Cortex of kidney (tissue), 1 donor: ENCODE results near the gene PLN.

Experiments used
- DNase-seq: peaks from one replicate; lab custom pipeline; 2025; lab: John Stamatoyannopoulos, UW

The PLN gene

DNA sequence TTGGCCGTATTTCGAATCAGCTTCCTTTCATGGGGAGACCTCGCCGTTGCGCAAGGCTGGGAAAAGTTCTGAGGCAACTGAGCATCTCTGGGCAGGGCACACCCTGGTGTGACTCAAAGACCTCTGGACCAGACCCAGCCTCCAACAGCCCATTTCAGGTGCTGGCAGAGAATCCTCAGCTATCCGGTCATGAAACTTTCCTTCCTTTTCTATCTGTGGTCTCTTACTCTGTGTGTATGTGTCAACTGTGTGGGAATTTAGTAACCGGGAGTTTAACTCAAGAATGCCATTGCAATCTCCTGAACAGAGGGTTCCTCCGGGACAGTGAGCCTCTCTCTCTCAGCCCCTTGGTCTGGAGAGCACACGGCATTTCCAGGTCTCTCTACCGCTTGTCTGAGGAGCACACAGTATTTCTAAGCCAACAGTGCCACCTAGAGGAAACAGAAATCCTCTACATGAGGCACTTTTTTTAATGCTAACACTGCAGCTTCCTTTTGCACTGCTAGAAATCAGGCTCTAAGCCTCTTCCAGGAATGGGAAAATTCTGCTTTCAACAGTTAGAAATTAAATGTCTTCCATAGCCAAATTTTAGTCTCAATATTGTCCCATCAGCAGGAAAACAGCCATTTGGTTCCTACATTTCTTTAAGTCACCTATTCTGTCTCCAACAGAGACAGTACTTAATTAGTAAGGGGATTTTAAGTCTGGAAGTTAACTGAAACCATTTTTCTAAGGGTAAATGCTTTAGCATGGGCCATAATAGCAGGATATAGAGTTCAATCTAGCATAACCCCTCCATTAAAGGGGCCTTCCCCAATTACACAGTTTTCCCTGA, 32.7 kb downstream of the PLN start:
- DNase-seq, result no peak

DNA sequence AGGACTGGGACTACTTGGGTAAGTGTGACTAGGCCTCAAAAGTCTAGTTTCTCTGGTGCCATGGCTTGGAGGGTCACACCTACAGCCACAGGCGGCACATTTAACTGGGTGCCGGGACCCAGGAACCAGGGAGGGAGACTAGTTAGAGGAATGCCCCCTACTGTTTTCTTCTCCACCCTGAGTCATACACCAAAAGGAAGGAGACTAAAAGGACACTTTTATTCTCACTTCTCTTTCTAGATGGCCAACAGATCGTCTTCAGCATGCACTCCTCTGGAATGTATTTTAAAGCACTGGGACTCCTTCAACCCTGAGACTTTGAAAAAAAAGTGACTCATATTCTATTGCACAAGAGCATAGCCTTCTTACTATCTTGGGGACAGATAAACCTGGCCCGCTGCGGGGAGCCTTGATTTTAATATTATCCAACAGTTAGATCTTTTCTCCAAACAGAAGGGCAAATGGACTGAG, 33.4 kb downstream of the PLN start:
- DNase-seq, result no peak

DNA sequence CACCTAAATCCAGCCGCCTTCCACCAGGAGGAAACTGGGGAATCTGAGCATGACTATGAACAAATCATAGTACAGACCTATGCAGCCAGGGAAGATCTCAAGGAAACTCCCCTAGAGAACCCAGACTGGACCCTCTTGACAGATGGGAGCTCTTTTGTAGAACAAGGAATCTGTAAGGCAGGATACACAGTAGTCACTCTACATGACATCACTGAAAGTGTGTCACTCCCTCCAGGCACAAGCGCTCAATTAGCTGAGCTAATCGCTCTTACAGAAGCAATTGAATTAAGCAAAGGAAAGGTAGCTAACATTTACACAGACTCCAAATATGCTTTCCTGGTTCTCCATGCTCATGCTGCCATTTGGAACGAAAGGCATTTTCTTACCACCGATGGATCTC, 36.8 kb downstream of the PLN start:
- no peak for DNase-seq

DNA sequence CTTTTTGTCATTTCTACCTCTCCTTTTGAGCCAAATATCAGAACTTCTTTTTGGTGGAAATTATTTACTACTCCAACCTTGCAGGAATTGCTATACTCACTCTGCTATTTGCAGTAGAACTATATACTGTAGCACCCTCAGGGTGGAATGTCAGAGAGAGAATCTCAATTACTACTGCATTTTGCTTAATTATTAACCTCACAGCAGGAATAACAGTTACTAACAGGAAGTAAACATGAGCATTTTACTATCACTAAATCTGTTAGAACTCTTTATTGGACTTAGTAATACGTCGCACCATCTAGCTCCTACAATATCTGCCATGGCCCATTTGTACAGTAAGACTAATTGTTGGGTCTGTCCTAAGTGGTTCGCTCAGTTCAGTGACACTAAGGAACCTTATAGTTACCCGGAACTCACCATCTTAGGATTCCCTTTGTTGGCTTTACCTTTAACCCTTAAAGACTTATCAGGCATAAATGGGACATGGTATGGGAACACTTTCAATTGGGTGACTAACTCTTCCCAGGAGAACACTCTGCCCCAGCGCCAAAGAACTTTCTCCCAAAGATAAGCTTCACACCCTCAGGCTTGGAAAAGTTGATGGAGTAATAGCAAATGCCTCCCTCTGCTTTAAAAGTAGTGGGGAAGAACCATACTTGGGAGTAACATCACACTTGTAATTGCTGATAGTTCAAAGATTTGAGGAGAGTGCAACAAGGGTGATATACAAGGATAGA, 38.8 kb downstream of the PLN start:
- DNase-seq, result no peak

DNA sequence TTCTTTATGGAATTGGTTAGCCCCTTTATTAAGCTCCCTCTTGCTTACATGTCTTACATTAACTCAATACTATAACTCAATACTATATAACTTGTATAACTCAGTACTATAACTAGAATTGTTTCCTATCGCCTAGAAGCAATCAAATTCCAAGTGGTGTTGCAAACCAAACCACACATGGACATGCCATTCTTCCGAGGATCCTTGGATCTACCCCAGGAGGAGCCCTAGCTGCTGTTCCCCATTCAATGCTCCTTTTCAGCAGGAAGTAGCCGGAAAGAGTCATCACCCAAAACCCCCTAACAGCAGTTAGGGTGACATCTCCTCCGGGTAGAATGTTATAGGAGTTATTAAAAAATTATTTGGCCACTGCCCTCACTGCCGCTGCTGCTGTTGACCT, 40.5 kb downstream of the PLN start:
- DNase-seq, result no peak

DNA sequence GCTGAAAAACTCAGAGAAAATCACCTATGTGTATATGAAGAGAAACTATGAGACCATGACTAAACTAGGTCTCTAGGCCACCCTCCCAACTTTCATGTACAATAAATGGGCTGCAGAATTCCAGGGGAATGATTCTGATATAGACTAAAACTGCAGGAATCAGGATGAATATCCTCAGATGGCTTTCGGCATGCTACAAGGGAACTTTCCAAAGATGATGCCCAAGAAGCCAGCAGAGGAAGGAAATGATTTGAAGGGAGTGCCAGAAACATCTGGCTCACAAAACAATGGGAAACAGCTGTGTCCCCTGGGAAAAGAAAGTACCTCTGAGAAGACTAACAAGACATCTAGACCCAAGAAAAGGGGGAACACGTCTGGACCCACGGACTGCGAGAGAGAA, 41.1 kb downstream of the PLN start:
- no peak for DNase-seq

DNA sequence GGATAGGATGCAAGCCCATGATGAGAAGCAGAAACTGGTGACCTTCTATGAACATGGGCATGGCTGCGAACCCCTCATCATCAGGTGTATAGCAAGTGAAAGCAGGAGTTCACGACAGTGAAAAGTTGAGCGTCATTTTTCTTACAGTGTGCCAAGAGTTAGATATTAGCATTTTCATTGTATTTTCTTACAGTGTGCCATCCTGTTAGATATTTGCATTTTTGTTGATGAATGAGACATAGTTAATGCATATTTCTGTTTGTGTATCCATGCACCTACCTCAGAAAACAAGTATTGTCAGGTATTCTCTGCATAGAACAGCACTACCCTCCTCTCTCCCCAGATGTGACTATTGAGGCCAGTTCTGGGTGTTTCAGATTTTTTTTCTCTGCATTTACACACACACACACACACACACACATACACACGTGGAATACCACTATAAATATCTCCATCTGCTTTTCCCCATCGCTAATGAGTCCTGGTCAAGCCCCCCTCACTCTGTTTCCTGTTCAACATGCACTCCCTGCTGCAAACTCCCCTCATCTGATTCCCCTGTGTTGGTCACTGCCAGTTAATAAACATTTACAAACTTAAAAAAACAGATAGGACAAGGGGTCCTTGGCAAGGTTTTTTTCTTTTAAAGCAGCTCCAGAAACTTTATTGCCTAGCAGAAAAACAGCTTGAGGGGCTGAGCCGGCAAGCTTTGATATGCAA, 41.7 kb downstream of the PLN start:
- DNase-seq, result no peak

DNA sequence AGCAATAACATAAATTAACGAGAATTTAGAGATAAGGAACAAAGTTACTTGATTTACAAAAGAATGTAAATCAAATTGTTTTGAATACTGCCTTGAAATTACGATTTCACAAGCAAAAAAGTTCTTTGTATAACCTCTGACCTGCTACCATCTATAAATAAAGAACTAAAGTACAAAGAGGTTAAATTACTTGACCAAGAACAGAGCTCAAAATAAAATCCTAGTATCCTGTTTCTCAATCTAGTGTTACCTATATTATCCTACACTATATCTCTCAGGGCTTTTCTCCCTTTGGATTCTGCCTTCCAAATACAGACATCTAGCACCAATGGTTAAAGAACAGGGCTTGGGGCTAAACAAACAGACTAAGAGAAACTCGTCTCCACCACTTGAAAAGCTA, 43.8 kb downstream of the PLN start:
- no peak for DNase-seq

DNA sequence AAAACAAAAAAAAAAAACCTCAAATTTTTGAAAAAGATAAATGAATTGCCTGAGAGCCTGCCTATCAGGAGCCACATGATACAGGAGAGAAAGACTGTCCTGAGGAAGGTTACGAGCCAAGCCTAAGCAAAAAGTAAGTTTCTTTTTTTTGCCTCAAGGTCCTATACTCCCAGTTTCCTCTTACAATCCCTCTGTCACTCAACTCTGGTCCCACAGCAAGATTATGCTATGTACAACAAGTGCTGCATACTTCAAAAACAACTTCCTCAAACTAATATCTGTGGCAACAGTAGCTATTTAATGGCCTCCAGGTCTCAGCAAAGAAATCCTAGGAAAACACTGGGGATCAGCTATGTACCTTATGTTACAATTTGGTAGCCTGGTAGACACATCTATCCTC, 46.8 kb downstream of the PLN start:
- DNase-seq, result no peak

DNA sequence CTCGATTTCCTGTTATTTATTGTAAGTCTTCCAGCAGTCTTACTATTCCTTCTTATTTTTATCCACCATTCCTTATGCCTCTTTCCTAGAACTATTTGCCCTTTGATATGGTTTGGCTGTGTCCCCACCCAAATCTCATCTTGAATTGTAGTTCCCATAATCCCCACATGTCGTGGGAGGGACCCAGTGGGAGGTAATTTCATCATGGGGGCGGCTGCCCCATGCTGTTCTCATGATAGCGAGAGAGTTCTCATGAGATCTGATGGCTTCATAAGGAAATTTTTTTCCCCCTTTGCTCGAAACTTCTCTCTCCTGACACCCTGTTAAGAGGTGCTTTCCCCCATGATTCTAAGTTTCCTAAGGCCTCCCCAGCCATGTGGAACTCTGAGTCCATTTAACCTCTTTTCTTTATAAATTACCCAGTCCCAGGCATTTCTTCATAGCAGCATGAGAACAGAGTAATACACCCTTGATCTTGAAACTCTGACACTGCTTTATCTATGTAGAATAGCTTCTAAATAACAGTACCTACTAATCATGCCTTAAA, 48.8 kb downstream of the PLN start:
- no peak for DNase-seq

DNA sequence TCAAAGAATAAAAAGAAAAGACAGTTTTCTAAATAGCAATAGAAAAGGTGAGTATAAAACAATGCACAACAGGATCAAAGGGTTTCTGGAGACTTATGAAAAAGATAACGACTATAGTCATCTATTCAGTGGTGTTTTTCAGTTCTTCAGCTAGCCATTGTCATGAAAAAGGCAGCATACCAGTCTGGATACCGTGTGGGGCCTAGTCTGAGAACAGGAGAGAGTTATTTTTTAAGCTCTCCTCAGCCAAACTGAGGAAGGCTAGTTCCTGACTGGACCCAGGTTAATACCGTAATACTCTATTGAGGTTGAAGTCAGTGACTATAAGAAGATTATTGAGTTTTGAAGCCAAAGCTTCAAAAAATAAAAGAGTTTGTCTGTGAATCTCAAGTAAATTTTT, 49.5 kb downstream of the PLN start:
- no peak for DNase-seq

DNA sequence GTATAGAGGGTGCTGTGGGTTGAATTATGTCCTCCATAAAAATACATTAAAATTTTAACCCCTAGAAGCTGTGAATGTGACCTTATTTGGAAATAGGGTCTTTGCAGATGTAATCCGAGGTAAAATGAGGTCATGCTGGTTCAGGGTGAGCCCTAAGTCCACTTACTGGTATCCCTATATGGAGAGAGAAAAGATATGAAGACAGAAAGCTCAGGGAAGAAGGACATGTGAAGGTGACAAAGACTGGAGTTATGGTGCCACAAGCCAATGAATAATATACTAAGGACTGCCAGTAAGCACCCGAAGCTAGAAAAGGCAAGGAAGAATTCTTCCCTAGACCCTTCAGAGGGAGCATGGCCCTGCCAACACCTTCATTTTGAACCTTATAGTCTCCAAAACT, 50.2 kb downstream of the PLN start:
- no peak for DNase-seq

DNA sequence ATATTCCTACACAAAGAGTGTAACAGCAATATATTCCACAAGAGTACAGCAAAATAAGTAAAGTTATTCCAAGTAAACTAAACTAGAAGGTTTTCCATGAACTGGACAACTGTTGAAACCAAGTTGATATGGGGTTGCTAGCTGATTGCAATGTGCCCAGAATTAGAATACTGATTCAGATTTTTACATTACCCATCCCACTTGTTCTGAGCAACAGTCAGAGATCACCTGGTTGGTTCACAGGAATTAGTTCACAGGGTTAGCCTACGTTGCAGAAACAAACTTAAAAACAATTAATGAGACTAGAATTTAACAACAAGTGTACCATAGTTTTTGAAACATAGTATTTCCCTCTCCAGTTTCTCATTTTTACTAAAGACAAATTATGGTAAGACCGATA, 54.2 kb downstream of the PLN start:
- no peak for DNase-seq

DNA sequence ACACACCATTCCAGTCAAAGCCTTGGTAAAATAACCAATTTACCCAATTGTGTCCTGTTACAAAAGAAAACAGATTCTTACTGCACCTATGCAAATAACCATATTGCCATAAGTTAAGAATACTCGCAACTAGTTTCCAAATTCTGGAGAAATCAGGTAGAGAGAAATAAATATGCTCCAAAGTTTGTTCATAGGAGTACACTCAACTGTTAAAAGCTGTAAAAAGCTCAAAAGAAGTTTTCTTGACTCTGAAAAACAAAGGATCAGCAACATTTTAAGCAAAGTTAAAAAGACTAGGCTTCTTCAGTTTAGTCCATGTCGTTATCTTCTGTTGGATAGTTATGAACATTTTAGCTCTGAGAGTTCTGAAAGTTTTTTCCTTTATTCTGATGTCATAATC, 55.3 kb downstream of the PLN start:
- no peak for DNase-seq

DNA sequence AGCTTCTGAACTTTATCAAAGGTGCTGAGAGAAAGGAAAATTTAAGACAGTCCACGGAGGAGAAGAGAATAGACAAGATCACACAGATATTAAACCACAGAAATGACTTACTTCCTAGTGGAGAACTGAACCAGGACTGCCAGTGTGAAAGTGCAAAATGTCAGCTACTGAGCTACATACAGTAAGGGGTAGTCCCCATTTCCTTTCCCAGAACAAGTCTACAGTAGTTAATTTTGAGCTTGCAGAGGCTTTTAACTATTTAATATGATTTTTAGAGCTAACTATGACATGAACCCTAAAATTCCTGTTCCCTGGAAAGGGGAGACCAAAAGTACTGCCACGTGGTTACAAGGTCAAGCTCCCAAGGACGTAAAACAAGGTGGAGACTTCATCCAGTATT, 58.2 kb downstream of the PLN start:
- DNase-seq, result no peak

DNA sequence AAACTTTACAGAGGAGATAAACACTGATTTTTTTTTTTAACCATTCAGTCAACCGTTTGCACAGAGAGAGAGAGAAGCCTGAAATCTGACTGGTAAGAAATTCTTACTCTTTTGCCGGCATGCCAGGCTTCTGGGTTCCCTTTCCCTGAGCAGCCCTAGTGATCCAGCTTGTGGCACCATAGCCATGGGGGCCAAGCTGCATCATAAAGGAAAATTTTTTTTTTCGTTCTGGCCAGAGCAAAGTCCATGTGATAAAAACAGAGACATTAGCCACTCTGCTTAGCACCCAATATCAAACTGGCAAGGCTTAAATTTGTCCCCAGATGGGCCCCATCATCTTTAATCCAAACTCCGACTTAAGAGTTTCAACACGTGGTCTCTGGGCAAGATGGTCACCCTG, 58.8 kb downstream of the PLN start:
- no peak for DNase-seq
